ENCODE results near the gene CCDC50. TPM values are rescaled to one million over a fixed set of nuclear protein-coding genes. Genes with fewer than 3 reads are reported as not detected.

Gene CCDC50
- total and polyA plus RNA-seq, 2 of the 8 experiments (the other 6 are each of a cell fraction or from before 2014, with no cell fraction given), result 7.3 to 19.2 TPM

GRCh38 chr3:191330530-191331048 is 1.4 kb downstream of the CCDC50 start:
- Histone ChIP-seq H2AFZ (ENCODE audit: low read length) (no peak overlapping the region), H2BK20ac (ENCODE audit: low read length) (no peak overlapping the region), H2BK120ac (replicated peaks; ENCODE audit: low read depth, low read length) (no peak overlapping the region), H2AK5ac (ENCODE audit: low read depth, low read length) (no peak overlapping the region), H3K23me2 (ENCODE audit: low read depth, low read length) (peaks cover 5% of the 10 kb centered on the region; the same call in 1 of the 2 replicates), H3K18ac (ENCODE audit: extremely low read depth, low read length) (no peak overlapping the region), H4K8ac (ENCODE audit: extremely low read depth, insufficient read depth, low read length) (no peak overlapping the region), H3K79me2 (ENCODE audit: control insufficient read depth in 1 of 2, insufficient read depth in 2 of 2, low read length in 2 of 2) (peaks cover 0 to 43% of the 10 kb centered on the region in 2 experiments; a peak in 2 of 4 replicates), H3K14ac (ENCODE audit: insufficient read length) (no peak overlapping the region), H2BK5ac (ENCODE audit: low read depth, low read length) (no peak overlapping the region), H3K56ac (replicated peaks; ENCODE audit: insufficient read length, low read depth, low read length) (no peak overlapping the region), H3K27ac (ENCODE audit: low read depth, low read length) (no peak overlapping the region), H3K23ac (ENCODE audit: insufficient read length) (no peak overlapping the region), H4K5ac (ENCODE audit: insufficient read length, low read depth, low read length) (no peak overlapping the region), H3K79me1 (ENCODE audit: low read depth, low read length) (no peaks in the 10 kb centered on the region), H2BK12ac (ENCODE audit: low read depth, low read length) (no peak overlapping the region), H3K9ac (replicated peaks in 1 of 4; ENCODE audit: extremely low read depth in 1 of 4, low read depth in 3 of 4, low read length in 3 of 4) (peak overlapping the region in 2 of 4 experiments; percentile 61 to 66; a peak in 3 of 7 replicates), H3K4me1 (replicated peaks in 1 of 4; ENCODE audit: control insufficient read depth in 3 of 4, insufficient read depth in 4 of 4, low read length in 3 of 4) (peaks cover 0 to 11% (median 6%) of the 10 kb centered on the region in 4 experiments; a peak in 6 of 7 replicates), H3K9me3 (ENCODE audit: insufficient read depth in 2 of 2, low read depth in 1 of 2, low read length in 1 of 2) (no peaks in the 10 kb centered on the region), H3K27me3 (replicated peaks in 1 of 4; ENCODE audit: control insufficient read depth in 3 of 4, extremely low read depth in 1 of 4, insufficient read depth in 3 of 4, low read length in 3 of 4) (peaks cover 2 to 14% (median 11%) of the 10 kb centered on the region in 4 experiments), H3K4ac (replicated peaks; ENCODE audit: insufficient read length, low read depth, low read length) (no peak overlapping the region), H4K91ac (replicated peaks; ENCODE audit: insufficient read length, low read length) (no peak overlapping the region), H2BK15ac (ENCODE audit: low read length) (no peak overlapping the region), H3K4me3 (ENCODE audit: extremely low read depth in 1 of 4, insufficient read depth in 2 of 4, low read depth in 3 of 4, low read length in 4 of 4) (peak overlapping the region; percentile 64 to 87 (median 67); a peak in 7 of 8 replicates), H3K4me2 (ENCODE audit: insufficient read depth in 1 of 2, low read depth in 2 of 2, low read length in 2 of 2) (peak overlapping the region; percentile 81 to 99), H3K36me3 (ENCODE audit: control insufficient read depth in 2 of 4, insufficient read depth in 4 of 4, low read length in 3 of 4) (no peaks in the 10 kb centered on the region), H4K20me1 (replicated peaks in 1 of 2; ENCODE audit: control insufficient read depth in 1 of 2, insufficient read depth in 2 of 2, low read length in 2 of 2) (no peaks in the 10 kb centered on the region)
- TF ChIP-seq TEAD4 (IDR thresholded peaks at IDR 0.05; ENCODE audit: low read depth, low read length) (no peak), HDAC6 (IDR thresholded peaks at IDR 0.05; ENCODE audit: low read depth, low read length) (no peak), ZNF274 (IDR thresholded peaks at IDR 0.05; ENCODE audit: borderline replicate concordance, extremely low read depth, low read length) (no peak), NRF1 (IDR thresholded peaks at IDR 0.05; ENCODE audit: low read depth, low read length) (no peak), RNF2 (IDR thresholded peaks at IDR 0.05; ENCODE audit: borderline replicate concordance, low read depth, low read length, missing control alignments, poor library complexity, severe bottlenecking) (no peak), SUZ12 (IDR thresholded peaks at IDR 0.05; ENCODE audit: low read length) (no peak), EGR1 (IDR thresholded peaks at IDR 0.05; ENCODE audit: borderline replicate concordance, low read depth, low read length) (no peak)
- CTCF ChIA-PET (ENCODE audit: partially characterized antibody), result no interaction called here
- WGBS, 2 experiments (ENCODE audit: extremely low coverage in 1 of 2, insufficient coverage in 1 of 2, insufficient read length in 1 of 2, insufficient replicate concordance in 2 of 2, low coverage in 1 of 2, low lambda C conversion rate in 2 of 2, missing lambda C conversion rate in 1 of 2), result 66% methylated on average over 11 of the region's 11 CpGs; no CpG with 5 or more reads in 1 of the 2 experiments
- FAIRE-seq (no peak), DNase-seq (ENCODE audit: low read depth in 1 of 2, low spot score in 2 of 2) (no peak)
- POLR2A ChIA-PET (ENCODE audit: partially characterized antibody), result no interaction called here

Measured in H1 (cell line).